Astrocyte (in vitro differentiated cells and primary cell): Measurements from ENCODE around the gene NKD1. TPM values are rescaled to one million over a fixed set of nuclear protein-coding genes. Genes with fewer than 3 reads are reported as not detected.

ENCODE experiments used
- DNase-seq: peaks from one replicate; pipeline ENCODE4 v3.0.0-alpha.2; 2010; ENCODE audit warnings: low read depth
- FAIRE-seq: peaks from 2 replicates; lab custom pipeline; 2011; peaks lifted over from hg19 to GRCh38; lab: Jason Lieb, UNC
- H2AFZ ChIP-seq: 2 replicates; pipeline ENCODE4 v1.6.0; 2012; ENCODE audit warnings: low read depth, low read length, inconsistent platforms
- H3K27ac ChIP-seq: 2 replicates; pipeline ENCODE4 v1.5.1; 2011; ENCODE audit warnings: low read depth, low read length, inconsistent platforms
- H3K27me3 ChIP-seq: 2 replicates; pipeline ENCODE4 v1.6.0; 2011; ENCODE audit warnings: low read length, inconsistent platforms; ENCODE audit not compliant: insufficient read depth
- H3K36me3 ChIP-seq: 2 replicates; pipeline ENCODE4 v1.5.1; 2011; ENCODE audit warnings: low read length, inconsistent platforms; ENCODE audit not compliant: insufficient read depth
- H3K4me1 ChIP-seq: 2 replicates; pipeline ENCODE4 v1.5.1; 2011; ENCODE audit warnings: low read length, inconsistent platforms; ENCODE audit not compliant: insufficient read depth
- H3K4me2 ChIP-seq: 2 replicates; pipeline ENCODE4 v1.6.0; 2012; ENCODE audit warnings: low read length, inconsistent platforms
- H3K4me3 ChIP-seq: 2 replicates; pipeline ENCODE4 v1.5.1; 2011; ENCODE audit warnings: low read depth, mild to moderate bottlenecking, low read length, inconsistent platforms; ENCODE audit not compliant: insufficient read depth
- H3K79me2 ChIP-seq: 2 replicates; pipeline ENCODE4 v1.6.0; 2012; ENCODE audit warnings: mild to moderate bottlenecking, low read length, inconsistent platforms; ENCODE audit not compliant: insufficient read depth
- H3K9ac ChIP-seq: 2 replicates; pipeline ENCODE4 v1.6.0; 2012; ENCODE audit warnings: mild to moderate bottlenecking, low read length, inconsistent platforms
- H3K9me3 ChIP-seq: 2 replicates; pipeline ENCODE4 v1.5.1; 2012; ENCODE audit warnings: low read depth, mild to moderate bottlenecking, low read length, inconsistent platforms; ENCODE audit not compliant: insufficient read depth
- H4K20me1 ChIP-seq: 2 replicates; pipeline ENCODE4 v1.6.0; 2012; ENCODE audit warnings: low read length, inconsistent platforms; ENCODE audit not compliant: insufficient read depth
- H3K27ac Mint-ChIP-seq: one replicate; pipeline ENCODE4 v1.8.0; 2021; ENCODE audit warnings: mild to moderate bottlenecking, mixed read lengths; ENCODE audit not compliant: unreplicated experiment
- H3K27me3 Mint-ChIP-seq: one replicate; pipeline ENCODE4 v1.8.0; 2021; ENCODE audit warnings: low read depth, mixed read lengths; ENCODE audit not compliant: unreplicated experiment
- H3K36me3 Mint-ChIP-seq: one replicate; pipeline ENCODE4 v1.8.0; 2021; ENCODE audit warnings: low read depth, mixed read lengths; ENCODE audit not compliant: unreplicated experiment
- H3K4me1 Mint-ChIP-seq: one replicate; pipeline ENCODE4 v1.8.0; 2021; ENCODE audit warnings: low read depth, mixed read lengths; ENCODE audit not compliant: unreplicated experiment
- H3K4me3 Mint-ChIP-seq: one replicate; pipeline ENCODE4 v1.8.0; 2021; ENCODE audit warnings: mild to moderate bottlenecking, moderate library complexity, mixed read lengths; ENCODE audit not compliant: unreplicated experiment
- H3K9me3 Mint-ChIP-seq: one replicate; pipeline ENCODE4 v1.8.0; 2021; ENCODE audit warnings: mild to moderate bottlenecking, mixed read lengths; ENCODE audit not compliant: unreplicated experiment
- CTCF ChIP-seq: IDR thresholded peaks from 2 replicates; pipeline ENCODE4 v1.5.1; 2011; ENCODE audit warnings: low read depth, mild to moderate bottlenecking, inconsistent platforms, low read length, moderate library complexity; ENCODE audit not compliant: insufficient read depth
- EZH2 ChIP-seq: IDR thresholded peaks from 2 replicates; pipeline ENCODE4 v1.6.1; 2012; ENCODE audit warnings: mild to moderate bottlenecking, low read length, inconsistent platforms; ENCODE audit not compliant: insufficient read depth
- total RNA-seq: library from RNA; stranded (reverse); gene quantifications from 2 replicates; pipeline ENCODE4 v1.2.1, GENCODE V29; 2021

NKD1 gene
- total RNA-seq, 1 donor from 2014 or later, result 9.1 TPM

- Mint-ChIP-seq H3K36me3 (no peaks in the 10 kb centered on the region), H3K4me3 (no peak overlapping the region), H3K9me3 (peaks cover 12% of the 10 kb centered on the region), H3K27me3 (peaks cover 79% of the 10 kb centered on the region), H3K4me1 (no peaks in the 10 kb centered on the region), H3K27ac (peak overlapping the region; percentile 41)
- TF ChIP-seq EZH2, result no peak
- no peak for TF ChIP-seq CTCF
- no peak overlapping the region for H2AFZ ChIP-seq
- no peak overlapping the region for H3K9ac ChIP-seq
- H3K4me2 ChIP-seq, result no peak overlapping the region
- H4K20me1 ChIP-seq, result no peaks in the 10 kb centered on the region
- no peaks in the 10 kb centered on the region for H3K4me1 ChIP-seq
- no peaks in the 10 kb centered on the region for H3K36me3 ChIP-seq
- DNase-seq (no peak), FAIRE-seq (no peak)
- H3K4me3 ChIP-seq, result no peak overlapping the region
- H3K27me3 ChIP-seq, result peaks cover 19% of the 10 kb centered on the region
- no peak overlapping the region for H3K27ac ChIP-seq
- no peaks in the 10 kb centered on the region for H3K9me3 ChIP-seq
- H3K79me2 ChIP-seq, result no peaks in the 10 kb centered on the region
These were observed 10.5 kb upstream of the NKD1 start for GRCh38 chr16:50537533-50538290.

DNA sequence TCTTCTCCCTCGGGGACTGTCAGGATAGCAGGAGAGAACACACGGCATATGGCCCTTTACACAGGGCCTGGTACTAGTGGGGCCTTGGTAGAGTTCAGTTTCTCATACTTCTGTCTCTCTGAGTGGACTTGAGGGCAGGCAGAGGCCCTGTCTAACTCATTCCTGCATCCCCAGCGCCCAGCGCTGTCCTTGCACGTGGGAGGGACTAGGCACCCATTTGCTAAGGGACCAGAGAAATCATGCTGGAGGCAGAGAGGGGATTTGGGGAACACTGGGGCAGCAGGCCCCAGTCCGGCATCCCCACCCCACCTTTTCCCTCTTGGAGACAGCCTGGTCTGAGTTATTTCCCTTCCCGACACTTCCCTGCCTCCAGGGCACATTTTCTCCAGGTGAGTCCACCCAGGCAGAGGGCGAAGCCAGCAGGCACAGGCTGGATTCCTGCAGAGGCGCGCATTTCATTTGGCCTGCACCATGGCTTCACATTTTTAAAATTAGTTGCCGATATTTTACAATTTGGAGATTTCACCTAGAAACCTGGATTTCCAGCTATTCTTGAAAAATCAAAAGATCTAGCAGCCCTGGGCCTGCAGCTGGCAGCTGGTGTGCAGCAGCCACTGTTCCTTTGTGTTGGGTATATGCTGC, 9.7 kb upstream of the NKD1 start:
- TF ChIP-seq CTCF (no peak), EZH2 (no peak)

More for the DNA sequence above, 9.7 kb upstream of the NKD1 start:
- H3K4me1 Mint-ChIP-seq, result no peaks in the 10 kb centered on the region
- no peak overlapping the region for H3K27ac Mint-ChIP-seq
- peaks cover 16% of the 10 kb centered on the region for H3K9me3 Mint-ChIP-seq
- peaks cover 21% of the 10 kb centered on the region for H3K27me3 ChIP-seq
- no peaks in the 10 kb centered on the region for H3K36me3 ChIP-seq
- DNase-seq (no peak), FAIRE-seq (no peak)
- no peak overlapping the region for H3K4me3 ChIP-seq
- no peaks in the 10 kb centered on the region for H3K4me1 ChIP-seq
- H3K4me2 ChIP-seq, result no peak overlapping the region
- H2AFZ ChIP-seq, result no peak overlapping the region
- no peaks in the 10 kb centered on the region for H3K9me3 ChIP-seq
- H3K4me3 Mint-ChIP-seq, result no peak overlapping the region
- peaks cover 83% of the 10 kb centered on the region for H3K27me3 Mint-ChIP-seq
- H3K9ac ChIP-seq, result no peak overlapping the region
- H3K27ac ChIP-seq, result no peak overlapping the region
- no peaks in the 10 kb centered on the region for H3K79me2 ChIP-seq
- H3K36me3 Mint-ChIP-seq, result no peaks in the 10 kb centered on the region
- no peaks in the 10 kb centered on the region for H4K20me1 ChIP-seq
